M059J (cell line): ENCODE data around the gene SLC35F6. TPM values are rescaled to one million over a fixed set of nuclear protein-coding genes. Genes with fewer than 3 reads are reported as not detected.

ENCODE experiments used
- DNase-seq: peaks from one replicate; pipeline ENCODE4 v3.0.0-alpha.2; 2012; ENCODE audit warnings: low read depth
- total RNA-seq: library from RNA; depleted of rRNA; stranded (reverse); fragments of >200 nt; shearing (Covaris generic); gene quantifications from 2 replicates; pipeline ENCODE4 v1.2.3, GENCODE V29; 2014; rRNA removed

Gene SLC35F6
- total RNA-seq, 1 experiment from 2014 or later = 35.6 TPM

- no peak for DNase-seq
Observed at GRCh38 chr2:26820932-26821331, 56.8 kb downstream of the SLC35F6 start.

GRCh38 chr2:26822877-26823276, 58.8 kb downstream of the SLC35F6 start:
- DNase-seq = no peak

Other genes with a start within 250 kb of the SLC35F6 start
- not detected in 2 replicates for gene CIB4, start 122.9 kb upstream of the SLC35F6 start, total RNA-seq
- 2.4 and 2.8 TPM in 2 replicates for gene KCNK3, start 71.6 kb upstream of the SLC35F6 start, total RNA-seq
- 22.0 and 33.3 TPM in 2 replicates for gene CENPA, start 21.8 kb downstream of the SLC35F6 start, total RNA-seq
- not detected in 2 replicates for gene DPYSL5, start 83.8 kb downstream of the SLC35F6 start, total RNA-seq
- gene MAPRE3, start 206.4 kb downstream of the SLC35F6 start, total RNA-seq = 0.57 and 7.1 TPM in 2 replicates